Thyroid gland (tissue), 4 donors: ENCODE results near the gene GPM6B. TPM values are rescaled to one million over a fixed set of nuclear protein-coding genes. Genes with fewer than 3 reads are reported as not detected.

Source experiments
- DNase-seq, 2 donors: peaks; one replicate each; pipeline ENCODE4 v3.0.0-alpha.2; 2019
- H3K27ac ChIP-seq, 3 donors: fragments of 200-600 bp; sonication (generic); 1 replicate in 2 of 3; 2 replicates in 1 of 3; pipeline ENCODE4 v1.5.1; 2016 to 2019; ENCODE audit warnings: mild to moderate bottlenecking in 1 of 3, moderate library complexity in 1 of 3
- H3K27me3 ChIP-seq: fragments of 200-600 bp; sonication (generic); one replicate; pipeline ENCODE4 v1.5.1; 2019
- H3K36me3 ChIP-seq, 2 donors: fragments of 200-600 bp; sonication (generic); one replicate each; pipeline ENCODE4 v1.5.1; 2016 to 2019
- H3K4me1 ChIP-seq, 2 donors: fragments of 200-600 bp; sonication (generic); one replicate each; pipeline ENCODE4 v1.5.1; 2017 to 2019
- H3K4me3 ChIP-seq, 3 donors: fragments of 200-600 bp; sonication (generic); replicated peaks in 1 of 3; 1 replicate in 2 of 3; 2 replicates in 1 of 3; pipeline ENCODE4 v1.5.1; 2016; ENCODE audit warnings: mild to moderate bottlenecking in 1 of 3
- H3K9me3 ChIP-seq: fragments of 200-600 bp; sonication (generic); one replicate; pipeline ENCODE4 v1.5.1; 2017
- CTCF ChIP-seq, 6 experiments: fragments of 200-600 bp in 3 of 6; fragments of 450-650 bp in 3 of 6; sonication (generic) in 3 of 6; IDR thresholded peaks; one replicate each; pipeline ENCODE4 v1.5.1; 2016 to 2019; ENCODE audit warnings: antibody characterized with exemption in 6 of 6, mild to moderate bottlenecking in 2 of 6, inconsistent platforms in 1 of 6, moderate library complexity in 1 of 6
- POLR2A ChIP-seq, 2 donors: fragments of 450-650 bp; IDR thresholded peaks; one replicate each; pipeline ENCODE4 v1.6.1; 2017; ENCODE audit warnings: antibody characterized with exemption in 2 of 2, mild to moderate bottlenecking in 2 of 2, moderate library complexity in 1 of 2
- WGBS, 2 donors: methylation state at CpG; one replicate each; pipeline ENCODE4 v1.1.5; 2017; 5-methylcytosine and 5-hydroxymethylcytosine counted together
- intact Hi-C: fragments of 100-400 bp; cut with DNase I; formaldehyde crosslinking; loops from one replicate; pipeline ENCODE4 v1.15.1; 2023
- total RNA-seq, 4 donors: library from RNA; depleted of rRNA; stranded (reverse); fragments of >200 nt; gene quantifications; one replicate each; pipeline ENCODE4 v1.2.3, GENCODE V29; 2016

The GPM6B gene
- total RNA-seq, 4 donors from 2014 or later: 2.3 to 9.9 (median 6.1) TPM

- H3K4me3 ChIP-seq: no peak overlapping the region
- no peaks in the 10 kb centered on the region for H3K4me1 ChIP-seq
- no peaks in the 10 kb centered on the region for H3K9me3 ChIP-seq
- no peak for DNase-seq
- intact Hi-C loops: no loop called here
- H3K36me3 ChIP-seq: no peaks in the 10 kb centered on the region
- no peaks in the 10 kb centered on the region for H3K27me3 ChIP-seq
- no peak for TF ChIP-seq POLR2A (IDR thresholded peaks at IDR 0.05)
- TF ChIP-seq CTCF (IDR thresholded peaks at IDR 0.05): no peak
- WGBS, 2 donors: 42 to 64% methylated on average over 2 of the region's 2 CpGs
- no peak overlapping the region for H3K27ac ChIP-seq
Measured at GRCh38 chrX:13778916-13779315, 38.0 kb downstream of the GPM6B start.

GRCh38 chrX:13776387-13776786 is 40.5 kb downstream of the GPM6B start:
- H3K27ac ChIP-seq: peak overlapping the region; percentile 46 to 76 (median 75)
- peak; percentile 34 to 39 for DNase-seq
- no peak overlapping the region for H3K4me3 ChIP-seq
- TF ChIP-seq CTCF (IDR thresholded peaks at IDR 0.05): peak in 2 of 6 experiments; percentile 8 to 16
- no peak for TF ChIP-seq POLR2A (IDR thresholded peaks at IDR 0.05)
- no peaks in the 10 kb centered on the region for H3K4me1 ChIP-seq
- no peaks in the 10 kb centered on the region for H3K9me3 ChIP-seq
- H3K36me3 ChIP-seq: no peaks in the 10 kb centered on the region
- 34 to 45% methylated on average over 3 to 4 of the region's 4 CpGs for WGBS, 2 donors
- intact Hi-C loops: no loop called here
- no peaks in the 10 kb centered on the region for H3K27me3 ChIP-seq

GRCh38 chrX:13775837-13776236 is 41.1 kb downstream of the GPM6B start:
- no peak for DNase-seq
- Histone ChIP-seq H3K27me3 (no peaks in the 10 kb centered on the region), H3K4me3 (no peak overlapping the region), H3K4me1 (no peaks in the 10 kb centered on the region), H3K36me3 (no peaks in the 10 kb centered on the region), H3K27ac (peak overlapping the region; percentile 46 to 76 (median 75)), H3K9me3 (no peaks in the 10 kb centered on the region)
- TF ChIP-seq CTCF (IDR thresholded peaks at IDR 0.05): no peak
- no peak for TF ChIP-seq POLR2A (IDR thresholded peaks at IDR 0.05)
- intact Hi-C loops: no loop called here
- 80 to 97% methylated on average over 1 to 3 of the region's 3 CpGs for WGBS, 2 donors

- H3K27me3 ChIP-seq: no peaks in the 10 kb centered on the region
- peaks cover 0 to 7% of the 10 kb centered on the region in 2 donors for H3K36me3 ChIP-seq
- no peak for TF ChIP-seq POLR2A (IDR thresholded peaks at IDR 0.05)
- no peak for TF ChIP-seq CTCF (IDR thresholded peaks at IDR 0.05)
- no peaks in the 10 kb centered on the region for H3K9me3 ChIP-seq
- no peak overlapping the region for H3K4me3 ChIP-seq
- intact Hi-C loops: no loop called here
- DNase-seq: no peak
- H3K27ac ChIP-seq: peak overlapping the region in 1 of 3 donors; percentile 75
- 92 to 94% methylated on average over 2 of the region's 2 CpGs for WGBS, 2 donors
- no peaks in the 10 kb centered on the region for H3K4me1 ChIP-seq
Measured at GRCh38 chrX:13774696-13775095, 42.2 kb downstream of the GPM6B start.

GRCh38 chrX:13770013-13770535 is 46.8 kb downstream of the GPM6B start:
- TF ChIP-seq POLR2A (IDR thresholded peaks at IDR 0.05) (no peak), CTCF (IDR thresholded peaks at IDR 0.05) (no peak)
- Histone ChIP-seq H3K9me3 (no peaks in the 10 kb centered on the region), H3K27ac (no peak overlapping the region), H3K36me3 (peaks cover 10 to 22% of the 10 kb centered on the region in 2 donors), H3K4me3 (no peak overlapping the region), H3K27me3 (no peaks in the 10 kb centered on the region), H3K4me1 (no peaks in the 10 kb centered on the region)
- no peak for DNase-seq
- 91 to 97% methylated on average over 3 of the region's 3 CpGs for WGBS, 2 donors
- intact Hi-C loops: no loop called here
